SU-DHL-6 (cell line): ENCODE data around the gene FUT6.

Source experiments
- CTCF ChIP-seq: fragments of 200-600 bp; sonication (generic); IDR thresholded peaks from one replicate; pipeline ENCODE4 v1.5.1; 2017; ENCODE audit warnings: antibody characterized with exemption, mild to moderate bottlenecking, low read length, moderate library complexity; ENCODE audit not compliant: insufficient read depth, poor library complexity, severe bottlenecking
- EZH2phosphoT487 ChIP-seq: fragments of 200-600 bp; sonication (generic), shearing (Covaris generic); conservative IDR thresholded peaks from 2 replicates; pipeline ENCODE4 v1.6.1; 2018; ENCODE audit warnings: mild to moderate bottlenecking, antibody characterized with exemption, low read length, moderate library complexity, mixed read lengths

- no peak for TF ChIP-seq CTCF
- no peak for TF ChIP-seq EZH2phosphoT487
Observed at GRCh38 chr19:5880604-5881078, 41.1 kb upstream of the FUT6 start.
